ENCODE data around the gene CDC42BPB.

GRCh38 chr14:103052407-103052806, 4.9 kb downstream of the CDC42BPB start:
- TF ChIP-seq EZH2 (IDR thresholded peaks at IDR 0.05; ENCODE audit: insufficient read depth, low read length) (no peak), CTCF (IDR thresholded peaks at IDR 0.05; ENCODE audit: insufficient read depth, low read depth, low read length) (no peak)
